HG03066 (cell line): ENCODE results near the gene DNAI4.
"Not testable (repeated sequence)": the region's sequence is repeated elsewhere in the genome, so short reads cannot be mapped to it uniquely, and the experiment has no call there.

Experiments used
- ATAC-seq: cut with Tn5 transposase; IDR thresholded peaks from one replicate; pipeline ENCODE4 v1.9.1; 2021; ENCODE audit warnings: low read depth; ENCODE audit not compliant: unreplicated experiment

Gene DNAI4

GRCh38 chr1:66924756-66925557, at the start of gene DNAI4, which contains the start of gene MIER1:
DNAI4 (minus strand) TSS chr1:66924856; CDS start chr1:66924831, 25 bp downstream.
MIER1 (plus strand) TSS chr1:66924990; CDS start chr1:66925029, 39 bp downstream.
- peak; percentile 96 for ATAC-seq

GRCh38 chr1:66968574-66968973, 43.9 kb upstream of the DNAI4 start:
- ATAC-seq: no peak

- not testable (repeated sequence) for ATAC-seq
These were observed 41.7 kb upstream of the DNAI4 start for GRCh38 chr1:66966188-66966873.

GRCh38 chr1:66957938-66958337, 33.3 kb upstream of the DNAI4 start:
- ATAC-seq: no peak

GRCh38 chr1:66954208-66954607, 29.6 kb upstream of the DNAI4 start:
- peak; percentile 79 for ATAC-seq

- ATAC-seq: no peak
These were observed 26.9 kb upstream of the DNAI4 start for GRCh38 chr1:66951513-66951912.

- ATAC-seq: no peak
These were observed 22.6 kb upstream of the DNAI4 start for GRCh38 chr1:66947267-66947666.

- no peak for ATAC-seq
These were observed 20.7 kb upstream of the DNAI4 start for GRCh38 chr1:66945316-66945715.

GRCh38 chr1:66944330-66945274, 19.9 kb upstream of the DNAI4 start:
- ATAC-seq: no peak

GRCh38 chr1:66943361-66943969, 18.8 kb upstream of the DNAI4 start:
- no peak for ATAC-seq

GRCh38 chr1:66940981-66941380, 16.3 kb upstream of the DNAI4 start:
- no peak for ATAC-seq

GRCh38 chr1:66938613-66939012, 14.0 kb upstream of the DNAI4 start:
- ATAC-seq: no peak

GRCh38 chr1:66937529-66938234, 13.0 kb upstream of the DNAI4 start:
- no peak for ATAC-seq

- no peak for ATAC-seq
These were observed 9.4 kb upstream of the DNAI4 start for GRCh38 chr1:66933887-66934700.

- no peak for ATAC-seq
These were observed 7.6 kb upstream of the DNAI4 start for GRCh38 chr1:66932291-66932690.

- no peak for ATAC-seq
These were observed 6.9 kb upstream of the DNAI4 start for GRCh38 chr1:66931590-66931989.

GRCh38 chr1:66930823-66931174, 6.1 kb upstream of the DNAI4 start:
- ATAC-seq: no peak

- peak; percentile 53 for ATAC-seq
These were observed 5.6 kb upstream of the DNAI4 start for GRCh38 chr1:66929999-66930822.
